NCI-H82 (cell line): ENCODE measurements around the gene AP5M1.
"Not testable (repeated sequence)": the region's sequence is repeated elsewhere in the genome, so short reads cannot be mapped to it uniquely, and the experiment has no call there.

ENCODE experiments used
- DNase-seq: peaks from one replicate; lab custom pipeline; 2025; lab: John Stamatoyannopoulos, UW

The AP5M1 gene

GRCh38 chr14:57291692-57292647 is 23.2 kb downstream of the AP5M1 start:
- peak; percentile 91 for DNase-seq

- peak; percentile 100 for DNase-seq
These were observed 25.4 kb downstream of the AP5M1 start for GRCh38 chr14:57293866-57294837.

GRCh38 chr14:57295239-57295638 is 26.5 kb downstream of the AP5M1 start:
- no peak for DNase-seq

GRCh38 chr14:57297852-57298251 is 29.1 kb downstream of the AP5M1 start:
- DNase-seq, result no peak

GRCh38 chr14:57299511-57299910 is 30.7 kb downstream of the AP5M1 start:
- no peak for DNase-seq

- DNase-seq, result no peak
These were observed 34.1 kb downstream of the AP5M1 start for GRCh38 chr14:57302883-57303282.

- no peak for DNase-seq
These were observed 45.8 kb downstream of the AP5M1 start for GRCh38 chr14:57314396-57315089.

- DNase-seq, result peak; percentile 99
These were observed 48.6 kb downstream of the AP5M1 start for GRCh38 chr14:57317248-57317833.

- no peak for DNase-seq
These were observed 50.9 kb downstream of the AP5M1 start for GRCh38 chr14:57319636-57320192.

GRCh38 chr14:57323721-57324120 is 55.0 kb downstream of the AP5M1 start:
- DNase-seq, result peak; percentile 69

- DNase-seq, result no peak
These were observed 57.5 kb downstream of the AP5M1 start for GRCh38 chr14:57326253-57326652.

- DNase-seq, result no peak
These were observed 61.1 kb downstream of the AP5M1 start for GRCh38 chr14:57329833-57330232.

GRCh38 chr14:57332475-57332874 is 63.7 kb downstream of the AP5M1 start:
- DNase-seq, result not testable (repeated sequence)

- not testable (repeated sequence) for DNase-seq
These were observed 65.0 kb downstream of the AP5M1 start for GRCh38 chr14:57333726-57334125.

- DNase-seq, result not testable (repeated sequence)
These were observed 75.0 kb downstream of the AP5M1 start for GRCh38 chr14:57343545-57344297.

GRCh38 chr14:57345106-57345505 is 76.3 kb downstream of the AP5M1 start:
- peak; percentile 82 for DNase-seq

GRCh38 chr14:57346741-57347140 is 78.0 kb downstream of the AP5M1 start:
- DNase-seq, result peak; percentile 72
